HG03175 (cell line): Measurements from ENCODE around the gene DDX28.

ENCODE experiments used
- ATAC-seq: cut with Tn5 transposase; IDR thresholded peaks from one replicate; pipeline ENCODE4 v1.9.1; 2021; ENCODE audit warnings: mild to moderate bottlenecking, moderate library complexity; ENCODE audit not compliant: unreplicated experiment

Gene DDX28

DNA sequence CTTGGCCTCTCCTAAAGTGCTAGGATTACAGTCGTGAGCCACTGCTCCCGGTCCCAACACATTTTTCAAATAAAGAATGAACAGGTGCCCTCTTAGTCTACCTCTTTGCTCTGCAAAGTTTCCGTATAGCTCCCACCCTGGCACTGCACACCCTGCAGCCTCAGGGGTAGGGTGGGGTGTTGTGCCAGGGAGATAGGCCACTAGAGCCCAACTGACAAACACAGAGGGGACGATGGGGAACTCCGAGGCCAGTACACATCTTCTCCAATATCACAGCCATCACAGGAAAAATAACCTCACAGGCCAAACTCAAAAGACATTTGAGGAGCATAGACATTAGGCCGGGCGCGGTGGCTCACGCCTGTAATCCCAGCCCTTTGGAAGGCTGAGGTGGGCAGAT is 51.9 kb downstream of the DDX28 start:
- no peak for ATAC-seq
